ENCODE data around the gene SLC50A1.
A peak's percentile ranks its signal among the peaks of the same experiment; 100 is the strongest.

- TF ChIP-seq POLR2AphosphoS5 (IDR thresholded peaks at IDR 0.05): peak; percentile 90 to 92 (median 90)
- TF ChIP-seq CTCF (IDR thresholded peaks at IDR 0.05 in 8 of 11, conservative IDR thresholded peaks at IDR 0.05 in 3 of 11): peak; percentile 88 to 98 (median 97)
These were observed 37.3 kb downstream of the SLC50A1 start, which contains the start of gene KRTCAP2 for GRCh38 chr1:155172732-155173477.
